Kidney (tissue), 14 donors: Measurements from ENCODE around the gene KATNAL1. TPM values are rescaled to one million over a fixed set of nuclear protein-coding genes. Genes with fewer than 3 reads are reported as not detected.

Source experiments
- DNase-seq, 5 donors: peaks; one replicate each; pipeline ENCODE4 v3.0.0-alpha.2; 2013 to 2020
- FAIRE-seq: peaks from 2 replicates; lab custom pipeline; 2012; peaks lifted over from hg19 to GRCh38; lab: Jason Lieb, UNC
- H3K27ac ChIP-seq, 2 donors: one replicate each; pipeline ENCODE4 v1.7.0; 2013; ENCODE audit warnings: low read depth in 2 of 2, low read length in 2 of 2, inconsistent platforms in 1 of 2
- H3K27me3 ChIP-seq: one replicate; pipeline ENCODE4 v1.7.1; 2013; ENCODE audit warnings: low read length, inconsistent platforms; ENCODE audit not compliant: control insufficient read depth, insufficient read depth
- H3K36me3 ChIP-seq, 3 donors: one replicate each; pipeline versions ENCODE4 v1.7.0 to v1.7.1; 2013; ENCODE audit warnings: low read length in 3 of 3, control low read depth in 1 of 3, inconsistent platforms in 1 of 3; ENCODE audit not compliant: insufficient read depth in 3 of 3, control insufficient read depth in 2 of 3
- H3K4me1 ChIP-seq, 3 donors: one replicate each; pipeline versions ENCODE4 v1.7.0 to v1.7.1; 2013; ENCODE audit warnings: low read length in 3 of 3, inconsistent platforms in 1 of 3, low read depth in 1 of 3; ENCODE audit not compliant: control insufficient read depth in 2 of 3, insufficient read depth in 2 of 3
- H3K4me3 ChIP-seq, 3 donors: one replicate each; pipeline versions ENCODE4 v1.7.0 to v1.8.1; 2013; ENCODE audit warnings: low read length in 3 of 3, control low read depth in 1 of 3, inconsistent platforms in 1 of 3
- H3K9ac ChIP-seq, 3 donors: one replicate each; pipeline versions ENCODE4 v1.7.0 to v1.7.1; 2013; ENCODE audit warnings: low read length in 3 of 3, control low read depth in 1 of 3, inconsistent platforms in 1 of 3
- H3K9me3 ChIP-seq, 3 donors: one replicate each; pipeline versions ENCODE4 v1.7.0 to v1.7.1; 2013; ENCODE audit warnings: low read length in 3 of 3, control low read depth in 1 of 3, inconsistent platforms in 1 of 3; ENCODE audit not compliant: control insufficient read depth in 2 of 3, insufficient read depth in 1 of 3
- CTCF ChIP-seq: IDR thresholded peaks from 3 replicates; pipeline ENCODE4 v1.5.1; 2012; ENCODE audit warnings: mild to moderate bottlenecking, moderate library complexity, borderline replicate concordance; ENCODE audit not compliant: insufficient read depth; ENCODE audit errors: extremely low read depth
- intact Hi-C: fragments of 100-400 bp; cut with DNase I; formaldehyde crosslinking; loops from one replicate; pipeline ENCODE4 v1.11.1; 2022
- polyA plus RNA-seq: library from polyadenylated mRNA; stranded (reverse); fragments of 350-450 nt; fragmentation: Illumina TruSeq; extraction: RNeasy Lipid Tissue Mini Kit (QIAGEN cat#74804); gene quantifications from one replicate; pipeline ENCODE4 v1.2.3, GENCODE V29; 2014; ENCODE audit warnings: low read depth, low replicate concordance; ENCODE audit not compliant: insufficient read depth
- total RNA-seq: library from RNA; stranded (reverse); fragmentation: NEBNext Ultra II Directional; extraction: Animal tissue kit (Norgen Biotek cat#: 25700); gene quantifications from one replicate; pipeline ENCODE4 v1.2.1, GENCODE V29; 2021
- donor health status: control.
- donor health status: control.
- donor health status: control.
- donor health status: control.
- donor health status: control.
- donor health status: DM: yes; HTN: yes; CAD: no.
- donor health status: Normal renal cell carcinoma (clear cell type).

Gene KATNAL1
- total and polyA plus RNA-seq, 2 donors from 2014 or later: 2.5 to 21.8 TPM

- intact Hi-C loops: no loop called here
- DNase-seq: peak in 4 of 5 donors; percentile 63 to 79 (median 70)
- Histone ChIP-seq H3K9ac (no peak overlapping the region), H3K9me3 (no peaks in the 10 kb centered on the region), H3K36me3 (no peaks in the 10 kb centered on the region), H3K27ac (no peak overlapping the region), H3K4me3 (no peak overlapping the region), H3K4me1 (peaks cover 0 to 2% (median 0%) of the 10 kb centered on the region in 3 donors), H3K27me3 (no peaks in the 10 kb centered on the region)
- FAIRE-seq: no peak
- no peak for TF ChIP-seq CTCF
These were observed 153.6 kb downstream of the KATNAL1 start for GRCh38 chr13:30153545-30154426.

Other genes starting within 250 kb of the KATNAL1 start
- gene UBE2L5, start 114.9 kb upstream of the KATNAL1 start, total RNA-seq: not detected
- not detected for gene UBE2L5, start 114.9 kb upstream of the KATNAL1 start, polyA plus RNA-seq
- 264 TPM for gene HMGB1, start 158.4 kb upstream of the KATNAL1 start, total RNA-seq
- gene HMGB1, start 158.4 kb upstream of the KATNAL1 start, polyA plus RNA-seq: 247 TPM